DND-41 (cell line): ENCODE results near the gene FAM222B.

Experiments used
- EZH2 ChIP-seq: IDR thresholded peaks from 3 replicates; pipeline ENCODE4 v1.6.1; 2012; ENCODE audit warnings: borderline replicate concordance, low read depth, mild to moderate bottlenecking, moderate library complexity, low read length, inconsistent platforms; ENCODE audit not compliant: severe bottlenecking
- TF ChIP-seq, protein P1 (sequence below): IDR thresholded peaks from 2 replicates; pipeline ENCODE4 v1.5.1; 2012; ENCODE audit warnings: borderline replicate concordance, low read length, moderate library complexity, mild to moderate bottlenecking; ENCODE audit not compliant: poor library complexity, severe bottlenecking; ENCODE audit errors: extremely low read depth

GRCh38 chr17:28810437-28810836 is 32.2 kb downstream of the FAM222B start:
- TF ChIP-seq, protein P1, sequence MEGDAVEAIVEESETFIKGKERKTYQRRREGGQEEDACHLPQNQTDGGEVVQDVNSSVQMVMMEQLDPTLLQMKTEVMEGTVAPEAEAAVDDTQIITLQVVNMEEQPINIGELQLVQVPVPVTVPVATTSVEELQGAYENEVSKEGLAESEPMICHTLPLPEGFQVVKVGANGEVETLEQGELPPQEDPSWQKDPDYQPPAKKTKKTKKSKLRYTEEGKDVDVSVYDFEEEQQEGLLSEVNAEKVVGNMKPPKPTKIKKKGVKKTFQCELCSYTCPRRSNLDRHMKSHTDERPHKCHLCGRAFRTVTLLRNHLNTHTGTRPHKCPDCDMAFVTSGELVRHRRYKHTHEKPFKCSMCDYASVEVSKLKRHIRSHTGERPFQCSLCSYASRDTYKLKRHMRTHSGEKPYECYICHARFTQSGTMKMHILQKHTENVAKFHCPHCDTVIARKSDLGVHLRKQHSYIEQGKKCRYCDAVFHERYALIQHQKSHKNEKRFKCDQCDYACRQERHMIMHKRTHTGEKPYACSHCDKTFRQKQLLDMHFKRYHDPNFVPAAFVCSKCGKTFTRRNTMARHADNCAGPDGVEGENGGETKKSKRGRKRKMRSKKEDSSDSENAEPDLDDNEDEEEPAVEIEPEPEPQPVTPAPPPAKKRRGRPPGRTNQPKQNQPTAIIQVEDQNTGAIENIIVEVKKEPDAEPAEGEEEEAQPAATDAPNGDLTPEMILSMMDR = no peak
- no peak for TF ChIP-seq EZH2
